Mesothelial cell of epicardium (in vitro differentiated cells): ENCODE data around the gene FAXDC2. TPM values are rescaled to one million over a fixed set of nuclear protein-coding genes. Genes with fewer than 3 reads are reported as not detected.
"Not testable (repeated sequence)": the region's sequence is repeated elsewhere in the genome, so short reads cannot be mapped to it uniquely, and the experiment has no call there.

Source experiments
- DNase-seq, 2 experiments: peaks; one replicate each; pipeline ENCODE4 v3.0.0; 2021; ENCODE audit warnings: low spot score in 2 of 2; ENCODE audit not compliant: unreplicated experiment in 2 of 2
- H3K27ac Mint-ChIP-seq: 2 replicates; pipeline ENCODE4 v1.8.0; 2021; ENCODE audit warnings: mixed read lengths
- H3K27me3 Mint-ChIP-seq: 2 replicates; pipeline ENCODE4 v1.8.0; 2021; ENCODE audit warnings: low read depth, mixed read lengths
- H3K36me3 Mint-ChIP-seq: 2 replicates; pipeline ENCODE4 v1.8.0; 2021; ENCODE audit warnings: mixed read lengths
- H3K4me1 Mint-ChIP-seq: 2 replicates; pipeline ENCODE4 v1.8.0; 2021; ENCODE audit warnings: mixed read lengths
- H3K4me3 Mint-ChIP-seq: 2 replicates; pipeline ENCODE4 v1.8.0; 2021; ENCODE audit warnings: mild to moderate bottlenecking, moderate library complexity, mixed read lengths
- H3K9me3 Mint-ChIP-seq: 2 replicates; pipeline ENCODE4 v1.8.0; 2021; ENCODE audit warnings: mixed read lengths
- total RNA-seq: library from RNA; stranded (reverse); gene quantifications from 3 replicates; pipeline ENCODE4 v1.2.1, GENCODE V29; 2021
- TF ChIP-seq, protein P1 (sequence below): fragments of 200-600 bp; sonication (generic); IDR thresholded peaks from one replicate; pipeline ENCODE4 v1.5.0; 2021; ENCODE audit warnings: antibody characterized with exemption; ENCODE audit not compliant: unreplicated experiment

Gene FAXDC2
- total RNA-seq, 1 donor from 2014 or later: 30.6 TPM

DNA sequence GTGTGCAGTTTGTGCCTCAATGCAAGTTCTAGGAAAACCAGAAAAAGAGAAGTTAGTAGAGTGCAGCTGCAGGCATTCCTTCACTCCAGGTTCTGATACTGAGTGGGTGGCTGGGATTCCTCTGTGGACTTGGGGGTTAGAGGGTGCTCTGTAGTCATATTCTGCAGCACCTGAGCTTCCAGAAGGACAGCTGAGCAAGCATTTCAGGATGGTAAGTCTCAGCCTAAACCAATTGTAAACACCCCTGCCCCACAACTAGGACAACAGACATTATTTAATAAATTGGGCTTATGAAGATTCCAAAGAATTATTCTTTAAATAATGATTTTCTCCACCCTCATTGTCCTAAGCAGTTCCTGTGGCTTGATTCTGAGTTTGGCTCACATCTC is 9.1 kb downstream of the FAXDC2 start:
- Mint-ChIP-seq H3K27ac (no peak overlapping the region), H3K4me1 (peaks cover 11% of the 10 kb centered on the region), H3K36me3 (peaks cover 23% of the 10 kb centered on the region), H3K4me3 (no peak overlapping the region), H3K27me3 (no peaks in the 10 kb centered on the region), H3K9me3 (no peaks in the 10 kb centered on the region)
- DNase-seq: no peak
- TF ChIP-seq, protein P1, sequence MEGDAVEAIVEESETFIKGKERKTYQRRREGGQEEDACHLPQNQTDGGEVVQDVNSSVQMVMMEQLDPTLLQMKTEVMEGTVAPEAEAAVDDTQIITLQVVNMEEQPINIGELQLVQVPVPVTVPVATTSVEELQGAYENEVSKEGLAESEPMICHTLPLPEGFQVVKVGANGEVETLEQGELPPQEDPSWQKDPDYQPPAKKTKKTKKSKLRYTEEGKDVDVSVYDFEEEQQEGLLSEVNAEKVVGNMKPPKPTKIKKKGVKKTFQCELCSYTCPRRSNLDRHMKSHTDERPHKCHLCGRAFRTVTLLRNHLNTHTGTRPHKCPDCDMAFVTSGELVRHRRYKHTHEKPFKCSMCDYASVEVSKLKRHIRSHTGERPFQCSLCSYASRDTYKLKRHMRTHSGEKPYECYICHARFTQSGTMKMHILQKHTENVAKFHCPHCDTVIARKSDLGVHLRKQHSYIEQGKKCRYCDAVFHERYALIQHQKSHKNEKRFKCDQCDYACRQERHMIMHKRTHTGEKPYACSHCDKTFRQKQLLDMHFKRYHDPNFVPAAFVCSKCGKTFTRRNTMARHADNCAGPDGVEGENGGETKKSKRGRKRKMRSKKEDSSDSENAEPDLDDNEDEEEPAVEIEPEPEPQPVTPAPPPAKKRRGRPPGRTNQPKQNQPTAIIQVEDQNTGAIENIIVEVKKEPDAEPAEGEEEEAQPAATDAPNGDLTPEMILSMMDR: no peak

DNA sequence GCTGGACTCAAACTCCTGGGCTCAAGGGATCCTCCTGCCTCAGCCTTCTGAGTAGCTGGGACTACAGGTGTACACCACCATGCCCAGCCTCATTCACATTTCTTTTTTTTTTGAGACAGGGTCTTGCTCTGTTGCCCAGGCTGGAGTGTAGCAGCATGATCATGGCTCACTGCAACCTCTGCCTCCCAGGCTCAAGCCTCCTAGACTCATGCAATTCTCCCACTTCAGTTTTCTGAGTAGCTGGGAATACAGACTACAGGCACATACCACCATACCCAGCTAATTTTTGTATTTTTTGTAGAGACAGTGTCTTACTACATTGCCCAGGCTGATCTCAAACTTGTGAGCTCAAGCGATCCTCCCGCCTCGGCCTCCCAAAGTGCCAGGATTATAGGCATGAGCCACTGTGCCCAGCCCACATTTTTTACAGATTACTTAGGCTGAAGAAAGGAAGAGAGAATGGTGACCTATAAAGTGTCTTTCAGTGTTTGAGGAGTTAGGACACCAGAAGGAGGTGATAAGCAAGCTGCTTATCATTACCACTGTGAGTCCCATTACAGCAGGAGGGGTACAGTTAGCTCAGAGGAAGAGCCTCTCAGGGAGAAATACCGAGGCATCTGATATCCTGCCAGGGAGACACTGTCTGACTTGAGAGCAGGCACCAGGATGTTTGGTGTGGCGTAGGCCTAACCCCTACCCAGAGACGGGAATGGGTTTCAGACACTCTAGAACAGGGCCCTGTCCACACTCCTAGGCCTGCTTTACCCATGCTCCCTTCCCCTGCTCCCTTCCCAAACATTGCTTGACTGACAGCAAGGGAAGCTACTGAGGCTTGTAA is 9.7 kb downstream of the FAXDC2 start:
- Mint-ChIP-seq H3K27me3 (no peaks in the 10 kb centered on the region), H3K4me1 (peaks cover 11% of the 10 kb centered on the region)
- no peak for DNase-seq

DNA sequence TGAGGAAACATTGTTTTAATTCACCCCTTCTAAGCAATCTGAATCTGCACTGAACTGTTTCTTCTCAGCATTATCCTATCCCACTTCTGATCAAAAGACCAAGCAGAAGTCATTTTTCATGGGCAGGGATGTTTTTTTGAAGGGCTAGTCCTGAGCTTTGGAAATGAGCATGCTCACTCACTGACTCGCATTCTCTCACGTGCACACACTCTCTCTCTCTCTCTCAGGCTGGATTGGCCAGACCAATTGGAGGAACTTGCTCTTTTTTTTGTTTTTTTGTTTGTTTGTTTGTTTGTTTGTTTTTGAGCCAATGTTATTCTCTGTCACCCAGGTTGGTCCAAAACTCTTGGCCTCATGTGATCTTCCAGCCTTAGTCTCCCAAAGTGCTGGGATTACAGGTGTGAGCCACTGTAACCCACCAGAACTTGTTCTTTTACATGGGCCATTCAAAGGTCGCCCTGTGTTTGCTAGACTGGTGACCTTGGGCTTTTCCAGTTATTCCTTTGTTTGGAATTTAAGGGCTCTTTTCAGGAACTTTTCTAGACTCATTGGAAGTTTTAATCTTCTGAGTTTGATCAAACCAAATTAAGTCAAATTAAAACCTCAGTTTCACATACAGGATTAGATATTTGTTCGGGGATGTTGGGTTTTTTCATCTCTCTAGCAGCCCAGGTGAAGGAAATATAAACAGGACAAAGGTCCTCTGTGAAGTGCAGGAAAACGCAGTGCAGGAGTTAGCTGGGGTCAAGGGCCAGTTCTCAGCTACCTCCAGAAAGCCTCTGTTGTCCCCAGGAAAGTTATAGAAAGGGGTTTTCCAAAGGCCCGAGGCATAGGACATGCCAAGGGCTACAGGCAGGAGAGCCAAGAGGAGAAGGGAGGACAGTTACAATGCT is 13.1 kb downstream of the FAXDC2 start:
- DNase-seq: no peak
- H3K4me3 Mint-ChIP-seq: no peak overlapping the region
- TF ChIP-seq, protein P1: no peak
- no peak overlapping the region for H3K27ac Mint-ChIP-seq
- H3K9me3 Mint-ChIP-seq: no peaks in the 10 kb centered on the region
- H3K27me3 Mint-ChIP-seq: no peaks in the 10 kb centered on the region
- H3K4me1 Mint-ChIP-seq: peaks cover 7% of the 10 kb centered on the region
- peaks cover 16% of the 10 kb centered on the region for H3K36me3 Mint-ChIP-seq

More for the DNA sequence above, 9.7 kb downstream of the FAXDC2 start:
- no peaks in the 10 kb centered on the region for H3K9me3 Mint-ChIP-seq
- H3K4me3 Mint-ChIP-seq: no peak overlapping the region
- peak overlapping the region; percentile 9 for H3K27ac Mint-ChIP-seq
- TF ChIP-seq, protein P1: no peak
- peaks cover 20% of the 10 kb centered on the region for H3K36me3 Mint-ChIP-seq

DNA sequence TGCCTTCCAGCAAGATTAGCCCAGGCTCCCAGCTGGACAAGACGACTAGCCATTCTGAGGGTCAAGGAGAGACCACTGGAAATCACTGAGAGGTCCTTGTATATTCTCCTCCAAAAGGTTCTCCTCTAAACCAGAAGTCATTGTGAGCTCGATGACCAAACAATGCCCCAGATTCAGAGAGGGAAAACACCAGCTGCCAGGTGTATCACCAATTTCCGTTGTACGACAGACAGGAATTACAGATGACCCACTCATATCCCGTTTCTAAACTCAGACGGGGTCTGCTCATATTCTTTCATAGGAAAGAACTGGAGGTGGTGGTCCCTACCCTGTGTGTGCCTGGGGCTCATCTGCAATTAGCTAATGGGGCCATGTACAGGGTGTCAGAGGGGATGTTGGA is 14.2 kb downstream of the FAXDC2 start:
- TF ChIP-seq, protein P1: no peak
- no peak for DNase-seq
- H3K4me1 Mint-ChIP-seq: peaks cover 7% of the 10 kb centered on the region
- H3K36me3 Mint-ChIP-seq: peaks cover 16% of the 10 kb centered on the region
- H3K4me3 Mint-ChIP-seq: no peak overlapping the region
- H3K27ac Mint-ChIP-seq: no peak overlapping the region
- H3K27me3 Mint-ChIP-seq: no peaks in the 10 kb centered on the region
- no peaks in the 10 kb centered on the region for H3K9me3 Mint-ChIP-seq

DNA sequence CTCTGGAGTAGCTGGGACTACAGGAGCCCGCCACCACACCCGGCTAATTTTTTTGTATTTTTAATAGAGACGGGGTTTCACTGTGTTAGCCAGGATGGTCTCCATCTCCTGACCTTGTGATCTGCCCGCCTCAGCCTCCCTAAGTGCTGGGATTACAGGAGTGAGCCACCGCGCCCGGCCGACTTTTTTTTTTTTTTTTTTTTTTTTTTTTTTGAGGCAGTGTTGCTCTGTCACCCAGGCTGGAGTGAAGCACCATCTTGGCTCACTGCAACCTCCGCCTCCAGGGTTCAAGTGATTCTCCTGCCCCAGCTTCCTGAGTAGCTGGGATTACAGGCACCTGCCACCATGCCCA is 14.7 kb downstream of the FAXDC2 start:
- not testable (repeated sequence) for DNase-seq, H3K27me3 Mint-ChIP-seq, H3K4me1 Mint-ChIP-seq, H3K9me3 Mint-ChIP-seq, H3K4me3 Mint-ChIP-seq, H3K27ac Mint-ChIP-seq
- peaks cover 18% of the 10 kb centered on the region for H3K36me3 Mint-ChIP-seq

DNA sequence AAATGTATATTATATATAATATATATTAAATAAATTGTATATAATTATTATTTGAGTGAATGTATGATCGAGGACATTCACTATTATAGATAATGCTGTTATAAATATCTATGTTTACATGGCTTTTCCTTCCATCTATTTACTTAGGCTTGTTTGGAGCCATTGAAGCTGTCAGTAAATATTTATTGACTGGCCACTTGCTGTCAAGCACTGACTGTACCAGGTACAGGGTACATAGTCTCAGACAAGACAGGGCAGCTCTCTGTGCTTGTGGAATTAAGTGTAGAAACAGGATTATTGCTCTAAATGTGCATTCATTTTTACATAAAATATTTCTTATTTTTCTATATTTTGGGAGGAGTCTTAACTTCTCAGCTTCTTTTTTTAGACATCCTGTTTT is 16.4 kb downstream of the FAXDC2 start:
- TF ChIP-seq, protein P1: no peak
- H3K4me3 Mint-ChIP-seq: no peak overlapping the region
- H3K27me3 Mint-ChIP-seq: no peaks in the 10 kb centered on the region
- no peak for DNase-seq
- no peak overlapping the region for H3K27ac Mint-ChIP-seq
- no peaks in the 10 kb centered on the region for H3K9me3 Mint-ChIP-seq
- H3K36me3 Mint-ChIP-seq: peaks cover 27% of the 10 kb centered on the region
- H3K4me1 Mint-ChIP-seq: peaks cover 7% of the 10 kb centered on the region

DNA sequence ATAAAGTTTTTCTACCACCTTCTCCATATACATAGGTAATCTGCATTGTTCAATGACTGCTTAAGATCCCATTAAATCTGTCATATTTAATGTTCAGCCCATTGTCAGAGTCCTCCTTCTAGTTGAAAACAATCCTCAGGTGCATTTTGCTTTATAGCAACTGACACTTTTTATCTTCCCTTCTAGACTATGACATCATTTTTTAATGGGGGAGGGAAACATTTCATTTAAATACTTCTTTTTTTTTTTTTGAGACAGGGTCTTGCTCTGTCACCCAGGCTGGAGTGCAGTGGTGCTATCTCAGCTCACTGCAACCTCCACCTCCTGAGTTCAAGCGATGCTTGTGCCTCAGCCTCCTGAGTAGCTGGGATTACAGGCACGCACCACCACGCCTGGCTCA is 17.6 kb downstream of the FAXDC2 start:
- not testable (repeated sequence) for DNase-seq, H3K27ac Mint-ChIP-seq, H3K4me1 Mint-ChIP-seq, H3K4me3 Mint-ChIP-seq, H3K27me3 Mint-ChIP-seq, H3K9me3 Mint-ChIP-seq
- peaks cover 23% of the 10 kb centered on the region for H3K36me3 Mint-ChIP-seq
